NCI-H345 treated with DMSO at 0.1 percent for 48 hours (cell line): ENCODE measurements around the gene DONSON.
A peak's percentile ranks its signal among the peaks of the same experiment; 100 is the strongest.

Experiments
- DNase-seq: peaks from one replicate; lab custom pipeline; 2025; ENCODE audit not compliant: unreplicated experiment; lab: John Stamatoyannopoulos, UW

Gene DONSON

GRCh38 chr21:33542640-33543504 is 45.6 kb downstream of the DONSON start, which contains the start of gene SON:
TSS of gene SON (plus strand) at chr21:33543038. CDS start at chr21:33543093, 55 bp downstream.
- peak; percentile 99 for DNase-seq

GRCh38 chr21:33541756-33542639 is 46.5 kb downstream of the DONSON start, which contains the start of gene GART:
TSS of gene GART (minus strand) at chr21:33542117. CDS start at chr21:33539315, 2,802 bp downstream.
- peak; percentile 86 for DNase-seq

- DNase-seq, result no peak
Observed at GRCh38 chr21:33541105-33541711, 47.3 kb downstream of the DONSON start.

- no peak for DNase-seq
Observed at GRCh38 chr21:33540711-33541104, 47.8 kb downstream of the DONSON start.

GRCh38 chr21:33539616-33540015 is 48.9 kb downstream of the DONSON start:
- DNase-seq, result no peak

- DNase-seq, result no peak
Observed at GRCh38 chr21:33537212-33537611, 51.3 kb downstream of the DONSON start.

- DNase-seq, result no peak
Observed at GRCh38 chr21:33531007-33531406, 57.5 kb downstream of the DONSON start.
